A549 (cell line): Measurements from ENCODE around the gene SYPL1.

ENCODE experiments used
- CTCF ChIP-seq: fragments of >200 bp; sonication (Bioruptor Twin); formaldehyde crosslinking; IDR thresholded peaks from 3 replicates; pipeline ENCODE4 v1.5.1; 2016
- HOXA7 ChIP-seq: fragments of 250-450 bp; sonication (Bioruptor Pico); IDR thresholded peaks from 2 replicates; pipeline ENCODE4 v1.5.0; 2020; ENCODE audit warnings: mild to moderate bottlenecking, moderate library complexity
- POLR2A ChIP-seq: IDR thresholded peaks from 2 replicates; pipeline ENCODE4 v1.6.1; 2012; ENCODE audit warnings: mild to moderate bottlenecking, low read length
- RAD21 ChIP-seq, 2 experiments: fragments of >200 bp in 1 of 2; sonication (Bioruptor Twin) in 1 of 2; formaldehyde crosslinking in 1 of 2; IDR thresholded peaks in 1 of 2; conservative IDR thresholded peaks in 1 of 2; 2 replicates in 1 of 2; 3 replicates in 1 of 2; pipeline ENCODE4 v1.6.1; 2012 to 2018; ENCODE audit warnings: inconsistent platforms in 1 of 2
- TF ChIP-seq, protein P1 (sequence below): IDR thresholded peaks from 2 replicates; pipeline ENCODE4 v1.6.1; 2012

DNA sequence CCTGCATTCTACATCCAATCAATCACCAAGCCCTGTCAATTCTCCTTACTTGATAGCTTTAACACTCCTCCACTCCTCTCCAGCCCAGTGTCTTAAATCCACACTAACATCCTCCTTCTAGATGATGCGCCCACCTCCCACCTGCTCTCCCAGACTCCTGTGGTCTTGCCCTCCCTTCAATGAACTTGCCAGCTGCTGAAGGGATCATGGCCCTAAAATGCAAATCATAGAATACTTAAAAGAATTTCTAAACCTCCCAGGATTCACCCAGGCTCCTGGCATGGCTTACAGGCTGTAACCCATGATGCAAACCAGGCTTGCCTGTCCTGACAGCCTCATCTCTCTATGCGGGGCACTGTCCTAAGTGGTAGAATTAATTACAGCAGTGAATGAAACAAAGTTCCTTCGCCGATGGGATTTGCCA lies 43.6 kb downstream of the SYPL1 start:
- TF ChIP-seq POLR2A (no peak), CTCF (no peak), RAD21 (conservative IDR thresholded peaks at IDR 0.05 in 1 of 2, IDR thresholded peaks at IDR 0.05 in 1 of 2) (no peak), HOXA7 (CRISPR knock-in tag) (no peak)
- TF ChIP-seq, protein P1, sequence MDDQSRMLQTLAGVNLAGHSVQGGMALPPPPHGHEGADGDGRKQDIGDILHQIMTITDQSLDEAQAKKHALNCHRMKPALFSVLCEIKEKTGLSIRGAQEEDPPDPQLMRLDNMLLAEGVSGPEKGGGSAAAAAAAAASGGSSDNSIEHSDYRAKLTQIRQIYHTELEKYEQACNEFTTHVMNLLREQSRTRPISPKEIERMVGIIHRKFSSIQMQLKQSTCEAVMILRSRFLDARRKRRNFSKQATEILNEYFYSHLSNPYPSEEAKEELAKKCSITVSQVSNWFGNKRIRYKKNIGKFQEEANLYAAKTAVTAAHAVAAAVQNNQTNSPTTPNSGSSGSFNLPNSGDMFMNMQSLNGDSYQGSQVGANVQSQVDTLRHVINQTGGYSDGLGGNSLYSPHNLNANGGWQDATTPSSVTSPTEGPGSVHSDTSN, result no peak
